Fibroblast of gingiva (primary cell): ENCODE data around the gene CAB39L.
"Not testable (repeated sequence)": the region's sequence is repeated elsewhere in the genome, so short reads cannot be mapped to it uniquely, and the experiment has no call there.

ENCODE experiments used
- DNase-seq: peaks from one replicate; pipeline ENCODE4 v3.0.0-alpha.2; 2011; ENCODE audit warnings: low read depth

CAB39L gene

DNA sequence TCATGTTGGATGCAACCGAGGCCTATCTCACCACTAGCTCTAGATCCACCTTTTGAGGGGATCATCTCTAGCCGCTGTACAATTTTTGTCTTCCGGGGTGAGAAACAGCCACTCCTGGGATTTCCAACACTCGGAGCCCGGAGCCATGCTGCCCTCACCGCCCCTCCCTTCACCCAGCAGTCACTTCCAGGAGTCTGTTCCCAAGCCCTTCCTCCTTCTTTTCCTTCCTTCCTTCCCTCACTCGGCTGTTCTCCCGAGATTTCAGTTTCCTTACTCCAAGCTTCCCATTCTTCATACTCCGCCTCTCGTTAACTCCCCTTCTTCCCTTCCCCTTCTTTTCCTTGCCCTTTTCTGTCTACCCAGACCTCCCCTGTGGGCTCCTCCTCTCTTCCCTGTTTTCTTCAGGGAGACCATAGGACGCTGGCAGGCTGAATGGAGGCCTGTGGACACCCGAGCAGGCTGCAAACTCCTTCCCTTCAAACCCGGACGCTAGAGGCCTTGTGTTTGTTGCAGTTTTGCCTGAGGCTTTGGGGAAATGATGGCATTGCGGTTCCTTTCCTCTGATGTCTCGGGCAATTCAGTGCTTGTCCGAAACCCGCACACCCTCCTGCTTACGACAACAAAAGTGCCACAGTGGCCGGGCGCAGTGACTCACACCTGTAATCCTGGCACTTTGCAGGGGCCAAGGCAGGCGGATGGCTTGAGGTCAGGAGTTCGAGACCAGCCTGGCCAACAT, 96.0 kb downstream of the CAB39L start:
- DNase-seq, result no peak

GRCh38 chr13:49346460-49346859, 97.4 kb downstream of the CAB39L start:
- DNase-seq, result no peak

- no peak for DNase-seq
These were observed 100.1 kb downstream of the CAB39L start for GRCh38 chr13:49343731-49344130.

DNA sequence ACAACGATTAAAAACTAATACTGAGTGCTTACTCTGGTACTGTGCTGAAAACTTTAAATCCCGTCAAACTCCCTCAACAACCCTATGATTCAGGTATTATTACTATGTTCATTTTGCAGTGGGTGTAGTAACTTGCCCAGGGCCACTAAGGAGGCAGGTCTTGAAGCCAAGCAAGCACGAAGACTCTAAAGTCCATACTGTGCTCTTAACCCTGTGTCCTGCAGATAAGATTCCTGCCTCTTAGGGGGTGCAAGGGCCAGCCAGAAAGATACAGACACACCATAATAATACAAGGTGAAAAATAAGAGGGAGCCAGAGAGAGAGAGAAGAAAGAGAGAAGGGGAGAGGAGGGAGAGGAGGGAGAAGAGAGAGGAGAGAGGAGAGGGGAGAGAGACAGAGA, 100.6 kb downstream of the CAB39L start:
- DNase-seq, result no peak

- no peak for DNase-seq
These were observed 101.4 kb downstream of the CAB39L start for GRCh38 chr13:49342454-49342853.

GRCh38 chr13:49341941-49342340, 101.9 kb downstream of the CAB39L start:
- no peak for DNase-seq

DNA sequence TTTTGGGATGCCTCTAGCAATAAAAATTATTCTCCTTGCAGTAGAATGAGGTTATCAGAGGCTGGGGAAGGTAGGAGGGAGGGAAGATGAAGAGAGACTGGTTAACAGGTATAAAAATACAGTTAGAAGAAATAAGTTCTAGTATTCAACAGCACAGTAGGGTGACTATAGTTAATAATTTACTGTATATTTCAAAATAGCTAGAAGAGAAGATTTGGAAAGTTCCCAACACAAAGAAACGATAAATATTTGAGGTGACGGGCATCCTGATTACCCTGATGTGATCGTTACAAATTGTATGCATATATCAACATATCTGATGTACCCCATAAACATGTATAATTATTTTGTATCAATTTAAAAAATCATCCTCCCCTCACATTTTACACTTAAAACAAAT, 102.3 kb downstream of the CAB39L start:
- no peak for DNase-seq

DNA sequence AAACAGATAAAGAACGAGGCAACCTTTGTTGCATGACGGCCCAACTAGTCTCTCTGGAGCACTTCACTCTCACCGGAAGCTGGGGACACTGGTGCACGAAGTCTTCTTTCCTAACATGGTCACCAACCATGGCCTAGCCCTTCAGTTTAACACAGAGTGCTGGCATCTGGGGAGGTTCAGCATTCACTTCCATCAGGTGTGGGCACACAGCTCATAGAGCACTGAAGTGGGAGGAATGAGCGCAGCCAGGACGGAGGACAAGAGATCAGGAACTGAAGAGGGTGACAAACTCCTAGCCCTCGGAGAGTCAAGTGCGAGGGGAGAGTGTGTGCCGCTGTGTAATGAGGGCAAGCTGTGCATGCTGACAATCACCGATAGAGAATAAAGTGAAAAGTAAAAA, 103.7 kb downstream of the CAB39L start:
- DNase-seq, result no peak

- no peak for DNase-seq
These were observed 107.2 kb downstream of the CAB39L start for GRCh38 chr13:49336655-49337054.

DNA sequence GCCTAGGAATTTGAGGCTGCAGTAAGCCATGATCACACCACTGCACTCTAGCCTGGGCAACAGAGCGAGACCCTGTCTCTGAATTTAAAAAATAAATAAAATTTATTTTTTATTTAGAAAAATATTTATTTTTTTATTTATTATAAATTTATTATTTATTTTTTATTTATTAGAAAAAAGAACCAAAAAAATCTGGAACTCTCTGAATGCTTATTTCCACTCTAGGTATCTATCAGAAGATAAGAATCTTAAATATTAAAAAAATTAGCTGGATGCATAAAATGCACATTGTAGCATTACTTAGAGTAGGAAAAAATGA, 113.4 kb downstream of the CAB39L start:
- DNase-seq, result no peak

- DNase-seq, result no peak
These were observed 113.9 kb downstream of the CAB39L start for GRCh38 chr13:49329831-49330545.

- DNase-seq, result not testable (repeated sequence)
These were observed 116.7 kb downstream of the CAB39L start for GRCh38 chr13:49327145-49327544.

- no peak for DNase-seq
These were observed 117.5 kb downstream of the CAB39L start for GRCh38 chr13:49326222-49326917.

DNA sequence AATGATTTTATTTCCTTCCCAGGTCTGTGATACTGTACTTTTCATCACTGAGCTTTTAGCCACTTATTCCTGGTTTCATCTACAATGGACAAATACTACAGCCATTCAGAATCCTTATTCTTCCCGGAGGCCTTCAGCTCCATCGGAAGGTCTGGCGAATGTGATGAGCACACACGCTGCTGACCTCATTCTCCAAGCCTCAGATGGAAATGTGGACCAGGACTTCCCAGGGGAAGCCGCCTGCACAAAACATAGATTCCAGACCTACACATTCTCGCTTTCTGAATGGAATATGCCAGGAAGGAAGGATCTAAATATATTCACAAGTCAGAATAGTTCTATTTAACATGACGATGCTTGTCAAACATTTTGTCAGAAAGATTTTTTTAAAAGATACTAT, 120.5 kb downstream of the CAB39L start:
- no peak for DNase-seq

DNA sequence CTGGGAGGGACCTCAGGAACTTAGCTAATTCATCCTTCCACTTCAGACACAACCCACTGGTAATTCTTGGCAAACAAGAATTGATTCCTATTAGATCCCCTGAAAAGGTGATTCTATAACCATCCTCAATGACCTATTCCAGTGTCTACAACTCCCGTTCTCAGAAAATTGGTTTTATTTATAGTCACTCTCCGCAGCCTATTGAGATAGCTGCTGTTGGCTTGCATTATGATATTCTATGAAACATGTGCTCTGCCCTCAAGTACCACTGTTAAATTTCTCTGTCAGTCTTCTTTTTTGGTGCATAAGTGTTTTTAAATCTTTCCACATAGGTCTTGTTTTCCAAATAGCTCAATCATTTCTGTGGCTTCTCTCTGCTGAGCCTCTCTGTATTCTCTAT, 121.2 kb downstream of the CAB39L start:
- no peak for DNase-seq

- no peak for DNase-seq
These were observed 122.9 kb downstream of the CAB39L start for GRCh38 chr13:49320975-49321374.

- DNase-seq, result no peak
These were observed 123.9 kb downstream of the CAB39L start for GRCh38 chr13:49319951-49320350.

GRCh38 chr13:49319551-49319950, 124.3 kb downstream of the CAB39L start:
- DNase-seq, result peak; percentile 91

DNA sequence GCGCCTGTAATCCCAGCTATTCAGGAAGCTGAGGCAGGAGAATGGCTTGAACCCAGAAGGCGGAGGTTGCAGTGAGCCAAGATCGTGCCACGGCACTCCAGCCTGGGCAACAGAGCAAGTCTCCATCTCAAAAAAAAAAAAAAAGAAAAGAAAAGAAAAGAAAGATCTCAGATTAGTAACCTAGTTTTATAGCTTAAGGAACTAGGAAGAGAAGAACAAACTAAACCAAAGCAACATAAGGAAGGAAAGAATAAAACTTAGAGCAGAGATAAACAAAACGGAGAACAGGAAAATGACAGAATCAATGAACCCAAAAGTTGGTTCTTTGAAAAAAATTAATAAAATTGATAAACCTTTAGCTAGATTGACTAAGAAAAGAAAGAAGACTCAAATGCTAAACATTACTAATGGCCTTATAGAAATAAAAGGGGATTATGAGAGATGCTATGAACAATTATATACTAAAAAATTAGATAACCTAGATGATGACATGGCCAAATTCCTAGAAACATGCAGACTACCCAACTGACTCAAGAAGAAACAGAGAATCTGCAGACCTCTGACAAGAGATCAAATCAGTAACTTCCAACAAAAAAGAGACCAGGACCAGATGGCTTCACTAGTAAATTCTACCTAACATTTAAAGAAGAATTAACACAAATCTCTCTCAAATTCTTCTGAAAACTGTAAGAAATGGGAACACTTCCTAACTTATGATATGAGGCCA, 127.9 kb downstream of the CAB39L start:
- no peak for DNase-seq

DNA sequence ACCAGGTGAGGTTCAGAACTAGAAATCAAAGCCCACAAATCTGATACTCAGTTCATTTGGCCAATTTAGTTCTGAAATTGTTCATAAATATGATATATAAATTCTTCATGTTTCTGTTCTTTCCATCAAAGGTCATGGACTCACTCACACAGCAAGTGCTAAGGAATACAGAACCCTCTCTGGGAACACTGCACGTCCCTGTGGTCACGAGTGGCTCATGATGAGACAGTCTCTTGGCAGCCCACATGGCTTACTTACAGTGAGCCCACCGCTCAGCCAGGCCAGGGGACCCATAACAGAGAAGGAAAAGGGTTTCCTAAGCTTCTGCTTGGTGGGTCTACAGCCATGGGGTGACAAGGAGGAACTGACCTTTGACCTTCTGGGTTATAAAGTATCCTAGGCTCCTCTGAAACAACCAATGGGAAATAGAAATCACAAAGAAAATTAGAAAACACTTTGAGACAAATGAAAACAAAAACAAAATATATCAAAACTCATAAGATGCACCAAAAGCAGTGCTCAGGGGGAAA, 128.8 kb downstream of the CAB39L start:
- no peak for DNase-seq

DNA sequence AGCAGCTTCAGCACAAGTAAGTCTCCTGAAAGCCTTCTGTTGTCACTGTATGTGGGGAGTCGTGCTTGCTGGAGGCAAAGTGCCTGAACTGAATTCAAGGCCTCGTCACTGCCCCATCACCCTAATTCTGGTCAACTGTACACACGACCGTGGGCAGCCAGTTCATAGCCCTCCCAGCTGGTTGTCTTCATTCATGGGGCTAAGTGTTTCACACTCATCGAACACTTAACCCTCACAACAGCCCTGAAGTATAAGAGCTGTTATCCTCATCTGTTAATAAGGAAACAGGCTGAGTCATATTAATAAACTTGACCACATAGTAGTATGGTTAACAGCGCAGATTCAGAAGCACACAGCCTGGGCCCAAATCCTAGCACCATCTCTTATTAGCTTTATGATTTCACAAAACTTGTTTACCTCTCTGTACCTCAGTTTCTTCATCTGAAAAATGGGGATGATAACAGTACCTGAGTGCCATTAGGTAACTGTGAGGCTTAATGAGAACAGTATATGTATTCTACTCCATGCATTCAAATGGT, 129.5 kb downstream of the CAB39L start:
- DNase-seq, result no peak

- no peak for DNase-seq
These were observed 132.0 kb downstream of the CAB39L start for GRCh38 chr13:49311816-49312215.
